Panc1 (cell line): ENCODE data around the gene GZF1.

Experiments
- CTCF ChIP-seq: fragments of 450-650 bp; IDR thresholded peaks from 2 replicates; pipeline ENCODE4 v1.5.1; 2017; ENCODE audit warnings: mild to moderate bottlenecking
- POLR2AphosphoS5 ChIP-seq: IDR thresholded peaks from 2 replicates; pipeline ENCODE4 v1.6.1; 2012; ENCODE audit warnings: mild to moderate bottlenecking, low read depth, low read length, moderate library complexity
- TF ChIP-seq, protein P1 (sequence below), 2 experiments: IDR thresholded peaks; 2 replicates each; pipeline ENCODE4 v1.6.1; 2011 to 2012; ENCODE audit warnings: low read depth in 2 of 2, control low read depth in 1 of 2, low read length in 1 of 2, mild to moderate bottlenecking in 1 of 2, moderate library complexity in 1 of 2; ENCODE audit not compliant: insufficient read depth in 1 of 2

DNA sequence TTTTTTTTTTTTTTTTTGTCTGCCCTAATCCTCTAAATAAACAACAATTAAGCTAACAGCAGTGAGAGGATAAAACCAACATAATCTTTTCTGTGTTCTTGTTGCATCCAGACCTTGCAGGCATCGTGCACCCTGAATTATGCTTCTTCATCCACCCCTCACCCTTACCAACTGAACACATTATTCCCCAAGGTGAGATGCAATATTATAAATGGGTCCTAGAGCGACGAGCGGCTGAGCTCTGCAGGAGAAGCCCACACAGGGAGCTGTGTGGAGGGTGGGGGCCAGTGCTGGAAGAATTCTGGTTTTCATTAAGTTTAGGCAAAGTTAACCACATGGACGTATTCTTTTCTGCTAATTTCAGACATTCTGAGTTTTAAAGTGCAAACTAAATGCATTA, 43.6 kb upstream of the GZF1 start:
- TF ChIP-seq POLR2AphosphoS5 (no peak), CTCF (no peak)
- TF ChIP-seq, protein P1, sequence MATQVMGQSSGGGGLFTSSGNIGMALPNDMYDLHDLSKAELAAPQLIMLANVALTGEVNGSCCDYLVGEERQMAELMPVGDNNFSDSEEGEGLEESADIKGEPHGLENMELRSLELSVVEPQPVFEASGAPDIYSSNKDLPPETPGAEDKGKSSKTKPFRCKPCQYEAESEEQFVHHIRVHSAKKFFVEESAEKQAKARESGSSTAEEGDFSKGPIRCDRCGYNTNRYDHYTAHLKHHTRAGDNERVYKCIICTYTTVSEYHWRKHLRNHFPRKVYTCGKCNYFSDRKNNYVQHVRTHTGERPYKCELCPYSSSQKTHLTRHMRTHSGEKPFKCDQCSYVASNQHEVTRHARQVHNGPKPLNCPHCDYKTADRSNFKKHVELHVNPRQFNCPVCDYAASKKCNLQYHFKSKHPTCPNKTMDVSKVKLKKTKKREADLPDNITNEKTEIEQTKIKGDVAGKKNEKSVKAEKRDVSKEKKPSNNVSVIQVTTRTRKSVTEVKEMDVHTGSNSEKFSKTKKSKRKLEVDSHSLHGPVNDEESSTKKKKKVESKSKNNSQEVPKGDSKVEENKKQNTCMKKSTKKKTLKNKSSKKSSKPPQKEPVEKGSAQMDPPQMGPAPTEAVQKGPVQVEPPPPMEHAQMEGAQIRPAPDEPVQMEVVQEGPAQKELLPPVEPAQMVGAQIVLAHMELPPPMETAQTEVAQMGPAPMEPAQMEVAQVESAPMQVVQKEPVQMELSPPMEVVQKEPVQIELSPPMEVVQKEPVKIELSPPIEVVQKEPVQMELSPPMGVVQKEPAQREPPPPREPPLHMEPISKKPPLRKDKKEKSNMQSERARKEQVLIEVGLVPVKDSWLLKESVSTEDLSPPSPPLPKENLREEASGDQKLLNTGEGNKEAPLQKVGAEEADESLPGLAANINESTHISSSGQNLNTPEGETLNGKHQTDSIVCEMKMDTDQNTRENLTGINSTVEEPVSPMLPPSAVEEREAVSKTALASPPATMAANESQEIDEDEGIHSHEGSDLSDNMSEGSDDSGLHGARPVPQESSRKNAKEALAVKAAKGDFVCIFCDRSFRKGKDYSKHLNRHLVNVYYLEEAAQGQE (IDR thresholded peaks at IDR 0.05; ENCODE audit: insufficient read depth in 1 of 2, low read depth in 2 of 2, low read length in 1 of 2) = no peak
